Neural progenitor cell (in vitro differentiated cells): ENCODE data around the gene KIF26A.

Experiments
- CTCF ChIP-seq: fragments of 200-600 bp; sonication (generic); IDR thresholded peaks from 2 replicates; pipeline ENCODE4 v1.5.1; 2017; ENCODE audit warnings: antibody characterized with exemption, mild to moderate bottlenecking
- EZH2 ChIP-seq: fragments of 200-600 bp; sonication (generic); IDR thresholded peaks from 2 replicates; pipeline ENCODE4 v1.6.1; 2017; ENCODE audit warnings: antibody characterized with exemption, mild to moderate bottlenecking, moderate library complexity
- EZH2phosphoT487 ChIP-seq: fragments of 200-600 bp; sonication (generic); IDR thresholded peaks from 2 replicates; pipeline ENCODE4 v1.6.1; 2017; ENCODE audit warnings: antibody characterized with exemption

GRCh38 chr14:104179126-104179525 lies 40.7 kb downstream of the KIF26A start:
- no peak for TF ChIP-seq CTCF
- no peak for TF ChIP-seq EZH2
- TF ChIP-seq EZH2phosphoT487 = no peak
